Coronary artery (tissue), 2 donors: ENCODE data around the gene TM4SF20.

Experiments
- DNase-seq: peaks from one replicate; pipeline ENCODE4 v3.0.0-alpha.2; 2017; ENCODE audit warnings: low spot score
- H3K27ac ChIP-seq, 2 donors: fragments of 200-600 bp; sonication (generic); one replicate each; pipeline ENCODE4 v1.5.1; 2016 to 2019
- H3K4me3 ChIP-seq: fragments of 200-600 bp; sonication (generic); 2 replicates; pipeline ENCODE4 v1.5.1; 2016; ENCODE audit warnings: mild to moderate bottlenecking, moderate library complexity
- TF ChIP-seq, protein P1 (sequence below): fragments of 200-600 bp; sonication (generic); IDR thresholded peaks from one replicate; pipeline ENCODE4 v1.5.1; 2019; ENCODE audit warnings: antibody characterized with exemption

The TM4SF20 gene, protein sequence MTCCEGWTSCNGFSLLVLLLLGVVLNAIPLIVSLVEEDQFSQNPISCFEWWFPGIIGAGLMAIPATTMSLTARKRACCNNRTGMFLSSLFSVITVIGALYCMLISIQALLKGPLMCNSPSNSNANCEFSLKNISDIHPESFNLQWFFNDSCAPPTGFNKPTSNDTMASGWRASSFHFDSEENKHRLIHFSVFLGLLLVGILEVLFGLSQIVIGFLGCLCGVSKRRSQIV

DNA sequence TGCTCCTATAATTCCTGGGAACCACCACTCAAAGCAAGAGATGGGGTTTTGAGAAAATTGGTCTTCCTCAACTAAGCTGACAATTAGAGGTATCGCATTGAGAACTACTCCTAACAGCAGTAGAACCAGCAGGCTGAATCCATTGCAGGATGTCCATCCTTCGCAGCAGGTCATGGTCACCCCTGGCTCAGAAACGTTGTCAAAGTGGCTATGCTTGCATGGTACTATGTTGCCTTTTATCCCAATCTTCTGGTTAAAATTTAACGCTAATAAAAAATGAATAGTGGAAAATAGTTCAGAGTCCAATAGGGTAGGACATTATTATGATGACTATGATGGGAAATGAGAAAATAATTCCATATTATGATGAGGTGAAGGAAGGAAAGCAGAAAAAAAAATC lies at the start of gene TM4SF20:
Gene TM4SF20, minus strand, starts transcription at position 212 of the 400 bp plus-strand sequence. Its CDS starts 38 bp downstream, at position 174.
- H3K4me3 ChIP-seq, result no peak within 1 kb of the TSS
- TF ChIP-seq, protein P1, sequence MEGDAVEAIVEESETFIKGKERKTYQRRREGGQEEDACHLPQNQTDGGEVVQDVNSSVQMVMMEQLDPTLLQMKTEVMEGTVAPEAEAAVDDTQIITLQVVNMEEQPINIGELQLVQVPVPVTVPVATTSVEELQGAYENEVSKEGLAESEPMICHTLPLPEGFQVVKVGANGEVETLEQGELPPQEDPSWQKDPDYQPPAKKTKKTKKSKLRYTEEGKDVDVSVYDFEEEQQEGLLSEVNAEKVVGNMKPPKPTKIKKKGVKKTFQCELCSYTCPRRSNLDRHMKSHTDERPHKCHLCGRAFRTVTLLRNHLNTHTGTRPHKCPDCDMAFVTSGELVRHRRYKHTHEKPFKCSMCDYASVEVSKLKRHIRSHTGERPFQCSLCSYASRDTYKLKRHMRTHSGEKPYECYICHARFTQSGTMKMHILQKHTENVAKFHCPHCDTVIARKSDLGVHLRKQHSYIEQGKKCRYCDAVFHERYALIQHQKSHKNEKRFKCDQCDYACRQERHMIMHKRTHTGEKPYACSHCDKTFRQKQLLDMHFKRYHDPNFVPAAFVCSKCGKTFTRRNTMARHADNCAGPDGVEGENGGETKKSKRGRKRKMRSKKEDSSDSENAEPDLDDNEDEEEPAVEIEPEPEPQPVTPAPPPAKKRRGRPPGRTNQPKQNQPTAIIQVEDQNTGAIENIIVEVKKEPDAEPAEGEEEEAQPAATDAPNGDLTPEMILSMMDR, result no peak
- H3K27ac ChIP-seq, result no peak within 1 kb of the TSS
- DNase-seq, result no peak

DNA sequence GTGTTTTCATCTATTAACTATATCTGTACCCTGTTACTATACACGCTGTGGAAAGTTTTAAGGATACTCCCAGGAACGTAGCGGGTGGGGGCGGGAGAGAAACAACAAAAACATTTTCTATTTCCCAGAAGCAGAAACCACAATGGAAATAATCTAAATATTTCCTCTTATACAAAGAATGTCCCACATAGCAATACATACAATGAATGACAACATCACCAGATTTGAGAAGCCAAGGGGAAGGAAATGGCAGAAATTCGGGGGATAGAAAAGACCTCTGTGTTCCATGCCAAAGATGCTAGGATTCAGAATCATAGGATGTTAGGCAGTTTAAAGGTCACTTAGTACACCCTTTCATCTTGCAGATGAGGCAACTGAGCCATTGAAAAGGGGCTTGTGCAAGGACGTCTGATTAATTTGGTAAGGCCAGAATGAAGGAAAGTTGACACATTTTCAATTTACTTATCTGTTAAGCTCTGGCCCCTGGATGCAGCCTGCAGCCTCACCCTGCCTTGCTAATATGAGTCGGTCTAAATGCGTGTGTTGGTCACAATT lies 49.7 kb upstream of the TM4SF20 start:
- Histone ChIP-seq H3K4me3 (no peak overlapping the region), H3K27ac (no peak overlapping the region)
- TF ChIP-seq, protein P1, result no peak
- DNase-seq, result no peak

DNA sequence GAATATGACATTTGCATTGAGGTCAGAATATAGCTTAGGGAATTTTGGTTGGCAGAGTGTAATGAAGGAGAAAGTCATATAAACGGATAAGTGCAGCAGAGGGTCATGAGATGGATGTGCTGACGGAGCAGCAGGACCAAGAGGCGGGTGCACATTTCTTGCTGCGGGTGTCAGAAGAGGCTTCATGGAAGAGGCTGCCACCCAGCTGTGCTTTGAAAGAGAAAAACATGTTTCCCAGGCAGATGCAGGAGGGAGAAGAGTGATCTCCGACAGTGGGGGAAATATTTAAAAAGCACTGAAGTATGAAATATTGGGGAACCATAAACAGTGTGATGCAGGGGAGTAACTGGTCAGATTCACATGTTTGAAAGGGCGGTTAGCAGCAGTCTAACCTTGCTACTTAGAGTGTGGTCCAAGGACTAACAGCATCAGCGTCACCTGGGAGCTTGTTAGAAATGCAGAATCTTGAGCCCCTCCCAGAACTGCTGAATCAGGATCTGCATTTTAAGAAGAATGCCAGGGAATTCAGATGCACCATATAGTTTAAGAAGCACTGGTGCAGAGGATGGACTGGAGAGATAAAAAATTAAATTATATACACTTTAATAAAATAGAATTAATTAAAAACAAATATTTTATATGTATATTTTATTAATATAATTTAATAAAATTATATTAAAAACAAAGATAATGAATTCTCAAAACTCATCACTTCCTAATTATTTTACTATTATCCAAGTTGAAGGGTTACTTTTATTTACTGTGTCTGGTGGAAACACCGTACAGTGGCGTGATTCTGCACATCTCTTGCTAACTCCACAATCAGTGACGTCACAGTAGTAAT lies 44.8 kb upstream of the TM4SF20 start:
- no peak overlapping the region for H3K4me3 ChIP-seq
- TF ChIP-seq, protein P1, result no peak
- DNase-seq, result no peak
- no peak overlapping the region for H3K27ac ChIP-seq

DNA sequence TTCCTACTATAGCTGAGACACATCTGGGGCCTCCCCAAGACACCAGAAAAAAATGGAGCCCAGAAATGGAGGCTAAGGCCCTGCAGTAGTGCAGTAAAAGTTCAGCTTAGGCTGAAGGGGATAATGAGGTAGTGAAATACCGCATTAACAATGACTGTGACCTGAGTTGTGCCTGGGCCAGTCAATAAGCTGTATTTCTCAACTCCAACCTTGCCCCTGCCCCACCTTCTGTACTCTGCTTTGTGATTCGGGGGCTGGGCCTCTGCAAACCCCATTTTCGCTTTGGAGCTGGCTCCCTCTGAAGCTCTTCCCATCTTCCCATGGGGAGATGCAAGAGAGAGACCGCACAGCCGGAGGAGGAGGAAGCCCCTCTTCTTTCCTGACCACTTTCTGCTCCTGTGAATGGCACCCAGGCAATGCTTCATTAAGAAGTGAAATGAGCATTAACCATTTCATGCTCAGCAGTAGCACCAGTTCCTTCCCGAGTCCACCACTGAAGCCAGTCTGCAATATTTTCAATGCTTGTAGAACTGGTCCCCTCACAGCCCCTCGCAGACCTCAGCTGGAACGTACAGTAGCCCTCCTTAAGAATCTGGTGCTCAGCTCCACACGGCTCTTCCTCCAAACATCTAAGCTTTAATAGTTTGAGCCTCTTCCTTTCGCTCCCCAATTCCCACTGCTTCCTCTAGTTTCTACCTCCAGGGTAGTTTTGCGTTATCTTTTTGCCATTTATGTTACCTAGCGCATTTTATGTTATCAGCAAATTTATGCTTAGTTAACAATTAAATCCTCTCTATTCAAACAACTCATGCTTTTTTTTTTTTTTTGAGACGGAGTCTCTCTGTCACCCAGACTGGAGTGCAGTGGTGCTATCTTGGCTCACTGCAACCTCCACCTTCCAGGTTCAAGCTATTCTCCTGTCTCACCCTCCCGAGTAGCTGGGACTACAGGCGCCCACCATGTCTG lies 41.3 kb upstream of the TM4SF20 start:
- TF ChIP-seq, protein P1, result no peak
- Histone ChIP-seq H3K4me3 (no peak overlapping the region), H3K27ac (no peak overlapping the region)
- no peak for DNase-seq

DNA sequence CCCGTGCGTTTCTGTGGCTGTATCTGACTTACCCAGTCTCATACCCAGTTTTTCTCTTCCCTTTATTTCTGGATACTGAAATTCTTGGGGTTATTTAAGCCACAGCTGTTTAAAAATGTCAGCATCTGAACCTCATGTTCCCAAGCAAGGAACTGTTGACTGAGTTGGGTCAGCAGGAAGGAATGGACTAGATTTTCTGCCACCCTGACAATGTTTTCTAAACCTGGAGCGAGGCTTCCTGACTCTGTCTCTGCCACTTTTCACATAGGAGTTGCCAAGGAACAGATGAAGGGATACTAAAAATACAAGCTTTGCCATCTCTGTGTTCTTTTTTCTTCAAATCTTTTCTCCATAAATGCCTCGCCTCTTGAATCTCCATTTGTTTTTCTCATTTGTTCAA lies 37.6 kb upstream of the TM4SF20 start:
- H3K27ac ChIP-seq, result peak overlapping the region; percentile 27 to 50
- no peak for DNase-seq
- H3K4me3 ChIP-seq, result no peak overlapping the region
- TF ChIP-seq, protein P1, result no peak

DNA sequence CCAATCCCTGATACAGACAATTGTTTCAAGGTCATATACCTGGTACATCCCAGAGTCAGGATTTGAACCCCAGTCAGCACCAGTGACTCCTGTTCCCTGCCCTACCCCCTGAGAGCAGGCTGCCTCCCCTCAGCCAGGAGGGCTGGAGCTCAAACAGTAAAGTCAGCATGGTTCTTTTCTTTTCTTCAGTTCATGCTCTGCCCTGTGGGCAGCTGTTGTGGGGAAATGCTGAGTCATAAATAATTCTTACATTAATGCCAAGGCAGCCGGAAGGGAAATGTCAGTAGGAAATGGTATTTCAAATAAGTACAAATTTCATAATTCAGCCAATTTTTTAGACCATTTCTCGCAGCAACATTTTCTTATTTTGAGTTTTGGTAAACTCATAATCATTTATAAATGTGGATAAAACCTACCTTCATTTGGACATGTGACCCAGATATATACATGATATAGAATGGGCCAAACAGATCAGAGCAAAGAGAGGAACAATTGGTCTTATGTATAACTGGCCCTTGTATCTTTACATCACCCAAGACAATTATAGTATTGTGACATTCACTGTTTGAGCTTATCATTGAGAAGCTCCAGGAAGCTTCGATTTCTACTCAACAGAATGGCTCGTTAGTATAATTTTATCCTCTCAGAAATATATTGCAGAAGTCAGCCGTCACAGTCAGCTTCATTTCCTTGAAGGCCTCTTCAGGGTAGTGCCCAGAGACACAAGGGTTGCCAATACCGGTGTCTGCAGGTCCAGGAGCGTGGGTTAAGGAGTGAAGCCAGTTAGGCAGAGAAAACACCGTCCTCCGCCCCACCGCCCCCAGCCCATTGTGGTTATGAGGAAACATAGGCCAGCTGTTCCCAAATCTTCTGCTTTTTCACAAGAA lies 36.7 kb upstream of the TM4SF20 start:
- Histone ChIP-seq H3K4me3 (no peak overlapping the region), H3K27ac (peak overlapping the region; percentile 40 to 75)
- TF ChIP-seq, protein P1, result no peak
- DNase-seq, result no peak
